Activated naive CD4-positive, alpha-beta T cell treated with anti-CD3 and anti-CD28 coated beads for 36 hours (primary cell): ENCODE results near the gene EZR. TPM values are rescaled to one million over a fixed set of nuclear protein-coding genes. Genes with fewer than 3 reads are reported as not detected.

Experiments
- CTCF ChIA-PET: fragments of 350-600 bp; sonication (Branson Sonifier 250); formaldehyde crosslinking; loops from one replicate; lab custom pipeline; 2021; ENCODE audit warnings: antibody characterized with exemption; lab: Charles Lee
- DNase-seq: peaks from one replicate; pipeline ENCODE4 v3.0.0-alpha.2; 2020
- H3K27ac Mint-ChIP-seq: one replicate; pipeline ENCODE4 v1.8.0; 2021; ENCODE audit warnings: mild to moderate bottlenecking, mixed read lengths
- H3K27me3 Mint-ChIP-seq: one replicate; pipeline ENCODE4 v1.8.0; 2021; ENCODE audit warnings: low read depth, mixed read lengths
- H3K36me3 Mint-ChIP-seq: one replicate; pipeline ENCODE4 v1.8.0; 2021; ENCODE audit warnings: low read depth, mixed read lengths
- H3K4me1 Mint-ChIP-seq: one replicate; pipeline ENCODE4 v1.8.0; 2021; ENCODE audit warnings: low read depth, mixed read lengths
- H3K4me3 Mint-ChIP-seq: one replicate; pipeline ENCODE4 v1.8.0; 2021; ENCODE audit warnings: mild to moderate bottlenecking, moderate library complexity, mixed read lengths
- H3K9me3 Mint-ChIP-seq: one replicate; pipeline ENCODE4 v1.8.0; 2021; ENCODE audit warnings: mixed read lengths
- intact Hi-C: fragments of 100-400 bp; cut with micrococcal nuclease; formaldehyde crosslinking; loops from one replicate; pipeline ENCODE4 v1.15.1; 2023
- total RNA-seq, 2 experiments: library from RNA; stranded (reverse); gene quantifications; one replicate each; pipeline ENCODE4 v1.2.3, GENCODE V29; 2021

The EZR gene
- total RNA-seq, 2 experiments from 2014 or later: 229 to 230 TPM

DNA sequence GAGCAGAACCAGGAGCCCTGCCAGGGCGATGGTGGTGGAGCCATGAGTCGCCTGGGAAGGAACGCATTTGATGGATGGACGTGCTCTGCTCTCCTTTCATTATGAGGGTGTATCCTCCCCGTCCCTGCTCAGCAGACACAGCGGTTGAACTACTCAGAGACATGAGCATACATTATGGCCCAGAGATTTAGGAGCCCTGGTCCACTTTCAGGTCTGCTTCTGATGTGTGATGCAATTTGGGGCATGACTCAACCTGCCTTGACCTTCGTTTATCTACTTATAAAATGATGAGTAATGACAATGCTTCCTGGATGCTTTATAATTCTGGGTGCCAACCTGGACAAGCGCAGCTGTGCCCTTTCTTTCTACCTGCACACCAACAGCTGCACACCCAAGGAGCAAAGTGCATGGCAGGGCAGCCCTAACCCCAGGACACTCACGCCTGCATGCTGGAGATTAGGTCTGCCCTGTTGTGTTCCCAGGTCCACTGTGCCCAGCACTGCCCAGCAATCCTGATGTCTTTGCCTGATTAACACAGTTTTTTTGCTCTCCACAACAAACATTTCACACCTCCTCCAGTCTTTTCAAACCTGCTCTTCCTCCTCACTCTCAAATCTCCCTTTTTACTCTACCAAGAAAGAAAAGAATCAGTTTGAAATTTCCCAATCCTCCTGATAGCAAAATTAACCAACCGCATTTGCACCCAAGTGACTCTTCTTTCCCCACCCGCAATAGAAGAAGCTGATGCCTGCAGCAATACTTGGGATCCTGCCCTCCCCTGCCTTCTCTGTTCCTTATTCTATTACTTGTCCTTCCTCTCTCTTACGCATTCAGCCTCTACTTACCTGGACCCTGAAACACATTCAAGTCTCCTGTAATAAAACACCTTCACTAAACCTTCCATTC, 81.2 kb downstream of the EZR start:
- Mint-ChIP-seq H3K27me3 (no peaks in the 10 kb centered on the region), H3K9me3 (peaks cover 11% of the 10 kb centered on the region), H3K36me3 (peaks cover 69% of the 10 kb centered on the region), H3K4me1 (peaks cover 12% of the 10 kb centered on the region), H3K4me3 (no peak overlapping the region), H3K27ac (peak overlapping the region; percentile 36)
- no peak for DNase-seq
- CTCF ChIA-PET: interaction anchor here (1.9 kb wide), 1 partner anchor 10 kb away, joined by 5 read pairs; no protein-coding TSS in a partner anchor
- intact Hi-C loops: no loop called here

DNA sequence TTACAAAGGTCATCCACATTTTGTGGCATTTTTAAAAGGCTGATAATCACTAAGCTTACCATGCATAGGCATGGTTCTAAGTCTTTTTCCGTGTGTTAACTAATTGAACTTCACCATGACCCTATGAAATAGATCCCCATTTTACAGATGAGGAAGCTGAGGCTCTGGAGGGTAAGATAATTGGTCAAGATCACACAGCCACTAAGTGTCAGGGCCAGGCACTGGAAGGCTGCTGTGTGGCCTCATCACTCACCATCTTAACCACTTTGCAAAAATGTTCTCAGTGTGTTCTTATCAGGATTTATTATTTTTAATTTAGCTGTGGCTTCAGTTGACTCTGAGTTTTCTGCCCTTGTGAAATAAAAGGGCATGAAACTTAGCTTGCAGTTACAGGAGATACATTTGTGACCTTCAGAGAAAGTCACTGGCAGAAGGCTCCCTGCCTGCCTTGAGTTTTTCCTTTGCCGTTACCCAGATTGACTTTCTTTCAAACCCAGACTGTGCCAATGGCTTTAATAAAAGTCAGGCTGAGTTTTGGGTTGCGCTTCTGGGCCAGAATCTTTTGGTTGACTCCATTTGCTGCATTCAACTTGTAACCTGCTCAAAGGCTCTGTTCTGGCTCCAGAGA, 82.0 kb downstream of the EZR start:
- H3K9me3 Mint-ChIP-seq: peaks cover 12% of the 10 kb centered on the region
- peaks cover 12% of the 10 kb centered on the region for H3K4me1 Mint-ChIP-seq
- peak overlapping the region; percentile 36 for H3K27ac Mint-ChIP-seq
- intact Hi-C loops: no loop called here
- no peak for DNase-seq
- H3K36me3 Mint-ChIP-seq: peaks cover 72% of the 10 kb centered on the region
- no peaks in the 10 kb centered on the region for H3K27me3 Mint-ChIP-seq
- CTCF ChIA-PET: interaction anchor here (1.9 kb wide), 1 partner anchor 10 kb away, joined by 5 read pairs; no protein-coding TSS in a partner anchor
- H3K4me3 Mint-ChIP-seq: no peak overlapping the region

DNA sequence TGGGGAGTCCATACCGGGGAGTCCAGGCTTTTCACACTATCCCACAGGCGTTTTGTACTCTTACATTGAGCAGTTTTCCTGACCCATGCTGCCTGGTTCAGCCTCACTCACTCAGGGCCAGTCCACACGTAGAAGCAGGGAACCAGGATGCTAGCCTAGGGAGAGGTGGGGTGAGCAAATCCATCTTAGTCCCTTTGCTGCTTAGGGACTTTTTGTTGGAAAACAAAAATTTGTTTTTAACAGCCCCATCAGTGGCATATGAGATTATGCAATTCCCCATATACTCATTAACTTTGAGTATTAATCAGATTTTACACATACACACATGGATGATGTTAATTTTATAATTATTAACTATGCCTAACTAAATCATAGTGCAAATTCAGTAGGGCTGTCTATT, 84.2 kb downstream of the EZR start:
- intact Hi-C loops: no loop called here
- H3K36me3 Mint-ChIP-seq: peaks cover 75% of the 10 kb centered on the region
- peaks cover 12% of the 10 kb centered on the region for H3K9me3 Mint-ChIP-seq
- no peak for DNase-seq
- H3K4me1 Mint-ChIP-seq: peaks cover 12% of the 10 kb centered on the region
- H3K27me3 Mint-ChIP-seq: no peaks in the 10 kb centered on the region
- CTCF ChIA-PET: interaction anchor here (0.7 to 1.0 kb wide), 2 partner anchors 12 to 252 kb away, joined by 3 to 5 read pairs; no protein-coding TSS in a partner anchor
- H3K4me3 Mint-ChIP-seq: no peak overlapping the region
- H3K27ac Mint-ChIP-seq: no peak overlapping the region

DNA sequence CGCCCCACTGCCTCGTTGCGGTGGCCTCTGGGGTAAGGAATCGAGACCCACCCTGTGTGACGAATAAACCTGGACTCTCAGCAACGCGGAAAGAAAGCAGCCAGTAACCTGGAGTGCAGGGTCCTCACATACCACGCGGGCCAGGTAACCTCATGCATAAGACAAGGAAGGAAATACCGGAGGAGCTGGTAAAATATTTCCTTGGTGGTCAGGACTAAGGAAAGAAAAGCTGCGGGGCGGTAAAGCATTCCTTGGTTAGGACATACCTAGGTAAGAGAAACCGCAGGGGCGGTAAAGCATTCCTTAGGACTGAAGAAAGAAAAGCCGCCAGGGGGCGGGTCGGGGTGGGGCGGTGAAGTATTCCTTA, 88.6 kb downstream of the EZR start:
- Mint-ChIP-seq H3K4me1 (peaks cover 1% of the 10 kb centered on the region), H3K27ac (no peak overlapping the region), H3K9me3 (peaks cover 3% of the 10 kb centered on the region), H3K36me3 (peaks cover 71% of the 10 kb centered on the region), H3K27me3 (no peaks in the 10 kb centered on the region), H3K4me3 (no peak overlapping the region)
- intact Hi-C loops: no loop called here
- no peak for DNase-seq
- CTCF ChIA-PET: no interaction called here

DNA sequence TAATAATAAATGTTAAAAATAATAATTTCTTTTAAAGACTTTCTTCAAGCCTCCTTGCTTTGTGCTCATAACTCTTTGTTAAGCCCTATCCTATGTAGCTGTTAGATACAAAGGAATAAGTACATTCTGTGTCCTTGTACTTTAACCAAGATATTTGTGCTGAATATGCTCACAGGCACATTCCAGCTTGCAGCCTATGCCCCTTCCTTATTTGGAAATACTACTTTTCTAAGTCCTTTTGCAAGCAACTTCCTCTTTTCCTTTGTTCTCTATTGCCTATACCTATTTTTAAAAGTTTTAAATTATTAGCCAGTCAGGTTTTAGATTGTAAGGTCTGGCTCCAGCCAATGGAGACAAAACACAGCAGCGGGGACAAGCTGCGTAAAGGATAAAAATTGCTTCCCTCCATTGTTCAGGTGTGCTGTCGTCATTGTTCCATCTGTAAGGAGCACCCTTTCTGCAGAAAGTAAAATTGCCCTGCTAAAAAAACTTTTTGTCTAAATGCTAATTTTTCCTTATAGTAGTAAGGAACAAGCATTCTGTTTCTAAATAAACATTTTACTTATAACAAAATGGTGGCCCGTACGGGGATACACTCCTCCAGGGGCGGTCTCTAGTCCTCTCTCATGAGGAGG, 89.1 kb downstream of the EZR start:
- peaks cover 73% of the 10 kb centered on the region for H3K36me3 Mint-ChIP-seq
- DNase-seq: no peak
- no peak overlapping the region for H3K27ac Mint-ChIP-seq
- peaks cover 3% of the 10 kb centered on the region for H3K9me3 Mint-ChIP-seq
- peaks cover 1% of the 10 kb centered on the region for H3K4me1 Mint-ChIP-seq
- no peak overlapping the region for H3K4me3 Mint-ChIP-seq
- intact Hi-C loops: no loop called here
- H3K27me3 Mint-ChIP-seq: no peaks in the 10 kb centered on the region
- CTCF ChIA-PET: interaction anchor here (0.7 kb wide), 1 partner anchor 17 kb away, joined by 3 read pairs; no protein-coding TSS in a partner anchor

DNA sequence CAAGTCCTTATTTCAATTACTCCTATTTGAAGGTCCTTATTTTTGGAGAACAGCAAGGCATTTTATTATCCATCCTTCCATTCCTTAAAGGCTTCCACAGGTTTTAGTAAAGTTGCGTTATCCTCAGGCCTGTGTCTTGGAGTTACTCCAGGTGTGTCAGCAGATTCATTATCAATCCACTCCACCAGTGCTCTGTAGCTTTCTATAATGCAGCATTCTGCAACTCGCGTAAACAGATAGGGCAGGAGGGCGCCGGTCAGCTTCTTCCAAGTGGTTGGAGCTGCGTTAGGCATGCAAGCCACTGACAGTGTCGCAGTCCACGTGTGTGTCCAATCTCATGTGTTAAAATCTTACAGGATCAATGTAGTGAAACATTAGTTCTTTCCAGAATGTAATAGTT, 93.5 kb downstream of the EZR start:
- Mint-ChIP-seq H3K27ac (no peak overlapping the region), H3K9me3 (no peaks in the 10 kb centered on the region), H3K4me3 (no peak overlapping the region), H3K36me3 (peaks cover 63% of the 10 kb centered on the region), H3K4me1 (peaks cover 4% of the 10 kb centered on the region), H3K27me3 (no peaks in the 10 kb centered on the region)
- intact Hi-C loops: no loop called here
- CTCF ChIA-PET: no interaction called here
- no peak for DNase-seq

DNA sequence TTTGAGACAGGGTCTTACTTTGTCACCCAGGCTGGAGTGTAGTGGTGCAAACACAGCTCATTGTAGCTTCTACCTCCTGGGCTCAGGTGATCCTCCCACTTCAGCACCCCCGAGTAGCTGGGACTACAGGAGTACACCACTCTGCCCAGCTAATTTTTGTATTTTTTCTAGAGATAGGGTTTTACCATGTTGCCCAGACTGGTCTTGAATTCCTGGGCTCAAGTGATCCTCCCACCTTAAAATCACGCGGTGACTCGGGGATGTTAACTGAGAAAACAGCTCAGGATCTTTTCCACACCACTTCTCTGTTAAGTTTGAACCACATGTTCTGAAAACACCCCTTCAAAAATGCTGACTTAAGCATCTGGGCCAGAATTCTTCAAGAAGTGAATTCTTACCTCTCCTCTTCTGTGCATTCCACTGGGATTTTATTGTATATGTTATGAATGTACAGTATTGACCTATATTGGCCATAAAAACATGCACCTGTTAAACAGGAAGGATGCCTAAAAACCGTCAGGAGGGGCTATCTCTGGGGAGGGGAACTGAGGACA, 96.9 kb downstream of the EZR start:
- DNase-seq: no peak
- intact Hi-C loops: loop anchor here (5.0 kb wide), 2 partner anchors 150 to 385 kb away; no protein-coding TSS in a partner anchor
- Mint-ChIP-seq H3K27ac (no peak overlapping the region), H3K4me3 (no peak overlapping the region), H3K36me3 (peaks cover 64% of the 10 kb centered on the region), H3K27me3 (no peaks in the 10 kb centered on the region), H3K9me3 (no peaks in the 10 kb centered on the region), H3K4me1 (peaks cover 27% of the 10 kb centered on the region)
- CTCF ChIA-PET: interaction anchor here (1.4 to 1.6 kb wide), 2 partner anchors 18 to 73 kb away, joined by 3 to 7 read pairs; no protein-coding TSS in a partner anchor

DNA sequence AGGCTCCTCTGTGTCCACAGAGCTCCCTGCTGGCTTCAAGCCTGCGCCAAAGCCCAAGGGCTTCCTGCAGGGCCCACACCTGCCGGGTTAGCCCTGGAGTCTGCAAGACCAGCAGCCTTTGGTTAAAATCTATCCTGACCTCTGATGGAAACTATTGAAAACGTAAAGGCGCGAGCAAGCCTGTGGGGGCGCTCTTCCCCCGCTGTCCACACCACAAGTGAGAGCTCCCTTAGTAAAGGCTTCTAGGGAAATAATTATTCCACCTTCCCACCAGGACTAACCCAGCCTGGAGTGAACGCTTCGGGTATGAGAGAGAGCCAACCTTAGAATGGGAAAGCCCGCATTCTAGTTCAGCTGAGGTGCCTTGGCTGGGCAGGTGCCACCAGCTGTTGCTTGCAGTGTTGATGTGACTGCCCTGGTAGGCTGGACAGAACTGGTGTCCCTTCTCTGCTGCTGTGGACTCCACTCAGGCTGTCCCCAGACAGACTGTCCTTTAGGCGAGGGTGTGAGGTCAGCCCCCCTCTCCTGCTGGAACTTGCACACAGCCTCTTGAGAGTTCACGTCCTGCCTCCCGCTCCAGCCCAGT, 100.6 kb downstream of the EZR start:
- Mint-ChIP-seq H3K9me3 (no peaks in the 10 kb centered on the region), H3K4me3 (no peak overlapping the region), H3K4me1 (peaks cover 37% of the 10 kb centered on the region), H3K27me3 (no peaks in the 10 kb centered on the region), H3K27ac (no peak overlapping the region), H3K36me3 (peaks cover 59% of the 10 kb centered on the region)
- CTCF ChIA-PET: interaction anchor here (0.6 to 2.5 kb wide), 6 partner anchors 13 to 1384 kb away, joined by 3 to 5 read pairs (median 3); no protein-coding TSS in a partner anchor
- intact Hi-C loops: no loop called here
- DNase-seq: no peak

DNA sequence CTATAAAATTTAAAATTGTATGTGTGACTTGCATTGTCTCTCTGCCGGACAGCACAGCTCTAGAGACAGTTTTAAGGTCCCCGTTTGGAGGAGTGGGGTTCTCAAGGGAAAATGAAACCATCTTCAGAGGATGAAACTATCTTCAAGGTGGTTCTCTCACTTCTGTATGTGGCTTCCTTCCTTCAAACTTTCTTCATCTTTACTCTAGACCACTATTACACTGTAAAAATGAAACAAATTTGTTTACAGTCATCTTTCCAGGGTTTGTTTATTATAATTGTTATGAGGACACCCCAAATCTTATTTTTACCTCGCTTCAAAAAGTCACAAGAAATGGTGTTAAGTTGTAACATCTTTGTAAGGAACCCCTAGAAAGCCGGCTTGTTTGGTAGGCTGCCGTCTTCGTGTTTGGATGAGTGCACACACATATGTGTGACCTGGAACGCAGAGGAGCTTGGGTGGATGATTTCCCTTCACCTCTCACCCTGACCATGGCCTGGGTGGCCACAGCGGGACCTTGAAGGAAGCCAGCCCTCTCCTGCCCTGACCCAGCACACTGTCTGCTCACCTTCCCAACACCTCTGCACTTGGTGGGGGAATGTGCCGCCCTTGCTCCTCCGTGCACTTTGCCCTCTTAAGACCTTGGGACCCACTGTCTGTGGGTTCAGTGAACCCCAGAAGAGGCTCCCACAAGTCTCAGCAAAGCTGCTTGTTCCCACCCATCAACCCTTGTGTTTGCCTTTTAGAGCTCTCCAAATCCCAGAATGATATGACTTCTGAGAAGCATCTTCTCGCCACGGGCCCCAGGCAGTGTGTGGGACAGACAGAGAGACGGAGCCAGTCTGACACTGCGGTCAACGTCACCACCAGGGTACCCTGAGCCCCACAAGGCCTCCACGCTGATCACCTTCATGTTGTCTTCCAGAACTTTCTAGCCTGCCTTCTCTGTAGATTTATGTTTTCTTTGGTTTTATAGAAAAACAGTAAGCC, 101.5 kb downstream of the EZR start:
- Mint-ChIP-seq H3K27ac (no peak overlapping the region), H3K36me3 (peaks cover 64% of the 10 kb centered on the region), H3K27me3 (no peaks in the 10 kb centered on the region), H3K4me1 (peaks cover 37% of the 10 kb centered on the region), H3K9me3 (no peaks in the 10 kb centered on the region), H3K4me3 (no peak overlapping the region)
- no peak for DNase-seq
- intact Hi-C loops: no loop called here
- CTCF ChIA-PET: interaction anchor here (1.0 to 2.5 kb wide), 3 partner anchors 26 to 258 kb away, joined by 3 to 5 read pairs (median 4); no protein-coding TSS in a partner anchor
